Activated CD4-positive, alpha-beta T cell treated with anti-CD3 and anti-CD28 coated beads for 24 hours (primary cell): Measurements from ENCODE around the gene PTPN2.
A peak's percentile ranks its signal among the peaks of the same experiment; 100 is the strongest.

Experiments used
- DNase-seq, 2 donors: peaks; one replicate each; pipeline ENCODE4 v3.0.0-alpha.2; 2020; ENCODE audit warnings: low read depth in 2 of 2

The PTPN2 gene

DNA sequence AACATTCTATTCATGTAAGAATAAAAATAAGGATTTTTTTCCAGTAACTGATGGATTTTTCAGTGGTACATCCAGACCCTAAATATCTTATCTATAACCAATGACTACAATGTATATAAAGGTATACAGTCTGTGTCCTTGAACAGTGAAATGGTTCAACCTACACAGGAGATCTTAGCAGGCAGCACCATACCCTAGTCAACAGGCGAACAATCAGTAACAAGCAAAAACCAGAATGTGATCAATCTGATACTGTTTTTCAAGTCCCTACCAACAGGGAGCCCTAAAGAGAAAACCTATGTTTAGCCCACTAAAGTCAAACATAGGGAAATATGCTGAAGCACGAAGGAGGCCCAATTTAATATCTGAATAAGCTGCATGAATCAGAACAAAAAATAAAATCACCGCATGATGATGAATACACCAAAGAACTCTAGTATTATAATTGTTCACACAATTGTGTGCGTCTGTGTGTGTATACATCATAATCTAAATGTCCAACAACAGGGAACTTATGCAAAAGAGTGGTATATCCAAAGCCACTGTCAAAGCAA lies 26.0 kb downstream of the PTPN2 start:
- no peak for DNase-seq

DNA sequence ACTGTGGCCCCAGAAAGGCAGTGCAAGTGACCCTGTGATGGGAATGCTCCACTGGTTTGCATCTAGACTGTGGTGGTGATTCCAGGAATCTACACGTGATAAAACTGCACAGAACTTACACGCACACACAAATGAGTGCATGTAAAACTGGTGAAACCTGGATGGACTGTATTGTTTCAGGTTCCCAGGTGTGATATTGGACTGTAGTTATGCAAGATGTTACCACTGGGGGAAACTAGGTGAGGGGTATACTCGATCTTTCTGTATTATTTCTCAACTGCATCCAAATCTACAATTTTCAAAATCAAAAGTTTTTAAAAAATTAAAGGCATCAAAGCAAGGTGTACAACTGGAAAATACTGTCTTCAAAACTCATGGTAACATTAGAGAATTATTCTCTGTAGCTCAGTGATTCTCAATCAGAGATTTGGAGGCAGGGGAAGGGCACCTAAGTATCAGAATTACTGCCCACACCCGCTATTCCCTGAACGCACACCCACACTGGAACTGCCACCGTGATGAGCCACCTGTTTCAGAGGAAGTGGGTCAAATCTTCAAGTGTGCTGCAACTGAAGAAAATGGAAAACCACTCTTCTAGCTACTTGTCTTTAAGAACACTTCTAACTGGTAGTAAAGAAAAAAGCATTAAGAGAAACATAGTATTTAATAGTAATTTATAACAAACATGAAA lies 26.7 kb downstream of the PTPN2 start:
- DNase-seq = peak in 1 of 2 donors; percentile 19

DNA sequence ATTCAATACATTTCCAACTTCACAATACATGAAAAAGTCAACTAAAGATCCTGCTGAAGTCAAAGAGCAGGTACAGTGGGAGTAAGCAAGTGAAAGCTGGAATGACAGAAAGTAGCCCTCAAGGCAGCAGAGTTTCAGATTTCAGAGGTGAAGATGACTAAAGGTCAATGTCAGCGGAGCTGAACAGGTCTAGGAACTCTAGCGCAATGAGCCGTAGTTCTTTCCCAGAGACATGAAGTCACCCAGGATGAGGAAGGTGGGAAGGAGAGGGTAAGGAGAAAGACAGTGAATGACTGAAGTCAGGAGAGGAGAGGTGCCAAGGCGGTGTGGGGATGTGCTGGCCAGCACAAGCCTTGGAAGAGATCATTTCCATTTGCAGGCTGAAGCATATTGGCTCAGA lies 28.1 kb downstream of the PTPN2 start:
- DNase-seq = no peak

GRCh38 chr18:12852566-12853315 lies 31.3 kb downstream of the PTPN2 start:
- no peak for DNase-seq

DNA sequence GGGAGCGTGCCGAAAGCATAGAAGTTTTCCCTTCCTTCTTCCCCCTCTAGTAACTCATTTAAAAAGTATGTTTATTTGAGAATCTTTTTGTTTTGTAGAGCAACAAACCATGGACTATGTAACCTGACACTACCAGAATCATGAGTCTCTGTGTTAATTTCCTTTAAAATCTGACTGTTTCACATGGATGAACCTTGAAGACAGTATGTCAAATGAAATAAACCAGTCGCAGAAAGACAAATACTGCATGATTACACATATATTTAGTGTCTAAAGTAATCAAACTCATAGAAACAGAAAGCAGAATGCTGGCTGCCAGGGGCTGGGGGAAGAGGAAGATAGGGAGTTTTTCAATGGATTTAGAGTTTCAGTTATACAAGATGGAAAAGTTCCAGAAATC lies 32.3 kb downstream of the PTPN2 start:
- DNase-seq = no peak

- DNase-seq = no peak
Observed at GRCh38 chr18:12849548-12849947, 34.5 kb downstream of the PTPN2 start.

GRCh38 chr18:12848405-12848804 lies 35.6 kb downstream of the PTPN2 start:
- no peak for DNase-seq

DNA sequence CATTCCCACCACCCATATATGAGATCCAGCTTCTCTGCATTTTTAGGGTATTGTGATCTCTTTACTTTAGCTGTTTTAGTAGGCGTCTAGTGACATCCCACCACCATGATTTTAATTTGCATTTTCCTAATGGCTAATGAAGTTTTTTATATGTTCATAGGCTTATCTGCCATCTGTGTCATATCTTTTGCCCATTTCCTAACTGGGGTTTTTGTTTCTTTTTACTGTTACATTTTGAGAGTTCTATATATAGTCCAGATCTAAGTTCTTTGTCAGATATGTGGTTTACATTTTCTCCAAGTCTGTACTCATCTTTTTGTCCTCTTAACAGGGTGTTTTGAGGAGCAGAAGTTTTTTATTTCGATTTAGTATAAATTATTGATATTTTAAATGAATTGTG lies 39.6 kb downstream of the PTPN2 start:
- no peak for DNase-seq

DNA sequence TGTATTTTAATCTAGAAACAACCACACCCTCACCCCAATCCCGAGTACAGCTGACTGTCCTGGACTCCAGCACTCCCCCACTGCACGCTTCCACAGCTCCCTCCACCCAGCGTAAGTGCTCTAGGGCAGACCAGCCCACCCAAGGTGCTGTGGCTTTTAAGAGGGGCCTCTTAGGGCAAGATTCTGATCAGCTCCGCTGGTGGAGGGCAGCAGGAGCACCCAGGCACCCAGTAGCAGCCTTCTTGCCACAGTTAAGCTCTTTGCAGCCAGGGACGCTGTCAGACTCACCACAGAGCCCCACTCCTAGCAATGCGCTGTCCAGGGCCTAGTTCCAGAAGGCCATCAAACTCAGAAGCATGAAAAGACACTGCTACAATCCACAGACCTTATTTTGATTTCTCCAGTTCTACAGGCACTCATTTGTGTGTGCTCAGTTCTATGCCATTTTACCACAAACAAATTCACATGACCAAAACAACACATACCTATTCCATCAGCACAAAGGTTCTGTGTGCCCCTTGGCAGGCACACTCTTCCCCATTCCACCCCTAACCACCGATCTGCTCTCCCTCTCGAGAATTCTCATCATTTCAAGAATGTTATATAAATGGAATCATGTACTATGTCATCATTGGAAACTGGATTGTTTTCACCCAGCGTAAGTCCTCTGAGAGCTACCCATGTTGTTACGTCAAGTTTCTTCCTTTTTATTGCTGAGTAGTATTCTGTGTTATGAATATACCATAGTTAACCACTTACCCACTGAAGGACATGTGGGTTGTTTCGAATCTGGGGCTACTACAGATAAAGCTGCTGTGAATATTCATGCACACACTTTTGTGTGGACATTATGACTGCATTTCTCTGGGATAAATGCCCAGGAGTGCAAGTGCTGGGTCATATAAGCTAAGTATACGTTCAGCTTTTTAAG lies 40.4 kb downstream of the PTPN2 start:
- DNase-seq = no peak

- DNase-seq = no peak
Observed at GRCh38 chr18:12842459-12843380, 41.3 kb downstream of the PTPN2 start.

DNA sequence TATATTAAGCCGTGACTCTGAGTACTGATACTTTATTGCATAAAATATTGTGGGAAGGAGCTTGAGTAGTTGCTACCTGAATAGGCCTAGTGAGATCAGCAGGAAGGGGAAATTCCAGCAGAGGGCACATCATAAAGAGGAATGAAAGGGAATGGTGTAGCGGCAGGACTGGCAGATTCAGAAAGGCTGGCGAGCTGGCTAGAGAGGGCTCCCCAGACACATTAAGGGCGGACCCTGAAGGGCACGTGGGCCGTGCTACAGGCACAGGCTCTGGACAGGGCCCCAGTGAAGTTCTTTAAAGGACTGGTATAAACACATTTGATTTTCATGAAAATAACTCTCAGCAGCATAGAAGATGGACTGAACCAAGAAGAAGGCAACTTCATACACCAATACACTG lies 43.0 kb downstream of the PTPN2 start:
- DNase-seq = no peak

DNA sequence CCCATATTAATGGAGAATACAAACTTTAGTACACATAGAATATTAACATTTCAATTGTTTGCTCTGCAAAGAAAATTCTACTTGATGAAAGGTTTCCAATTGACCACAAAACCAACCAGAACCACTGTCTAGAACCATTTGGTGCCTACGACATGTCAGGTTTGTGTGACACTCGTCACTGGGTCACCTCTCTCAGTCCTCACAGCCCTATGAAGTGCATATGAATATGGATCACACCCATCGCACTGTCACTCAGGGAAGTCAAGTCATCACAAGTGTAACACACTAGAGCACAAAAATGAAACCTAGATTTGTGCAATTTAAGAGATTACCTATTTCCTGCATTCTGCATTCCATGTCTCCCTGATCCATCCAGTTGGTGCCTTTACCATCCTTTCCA lies 43.7 kb downstream of the PTPN2 start:
- no peak for DNase-seq

GRCh38 chr18:12839526-12840196 lies 44.4 kb downstream of the PTPN2 start:
- peak in 1 of 2 donors; percentile 31 for DNase-seq

GRCh38 chr18:12839057-12839525 lies 44.9 kb downstream of the PTPN2 start:
- DNase-seq = peak in 1 of 2 donors; percentile 10

DNA sequence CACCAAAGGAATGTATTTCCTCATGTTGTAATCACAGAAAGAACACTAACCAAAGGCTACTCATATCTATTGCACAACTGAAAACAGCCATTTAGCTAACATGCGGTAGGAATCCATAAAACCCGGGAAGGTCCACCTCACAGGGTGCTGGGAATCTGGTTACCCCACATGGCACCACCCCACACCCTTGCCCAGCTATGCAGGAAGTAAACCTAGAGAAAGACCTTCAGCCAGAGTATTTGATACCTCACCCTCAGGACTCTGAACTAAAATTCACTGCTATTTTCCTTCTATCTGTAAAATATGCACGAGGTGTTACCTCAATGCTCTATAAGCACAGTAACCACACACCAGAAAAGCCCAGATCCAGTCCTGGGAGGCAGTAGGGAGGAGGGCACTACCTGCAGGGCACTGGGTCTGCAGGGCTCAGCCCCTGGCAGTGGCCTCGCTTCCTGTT lies 45.8 kb downstream of the PTPN2 start:
- DNase-seq = no peak

DNA sequence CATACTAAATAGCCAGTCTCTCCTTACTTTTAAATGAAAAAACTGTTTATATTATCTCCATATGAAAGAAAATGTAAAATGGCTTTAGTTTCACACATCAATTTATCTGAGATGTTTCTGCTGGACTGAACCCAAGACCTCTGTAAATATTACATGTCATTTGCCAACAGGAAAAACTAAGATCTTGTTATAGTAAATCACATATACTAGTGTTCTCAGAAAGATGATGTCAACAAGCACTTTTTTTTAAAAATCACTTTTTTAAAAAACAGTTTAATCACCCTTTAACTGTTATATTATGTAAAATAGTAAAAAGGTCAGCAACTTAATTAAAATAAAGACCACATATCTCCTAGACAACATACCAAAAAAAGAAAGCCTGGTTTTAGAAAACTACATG lies 46.3 kb downstream of the PTPN2 start:
- DNase-seq = no peak

DNA sequence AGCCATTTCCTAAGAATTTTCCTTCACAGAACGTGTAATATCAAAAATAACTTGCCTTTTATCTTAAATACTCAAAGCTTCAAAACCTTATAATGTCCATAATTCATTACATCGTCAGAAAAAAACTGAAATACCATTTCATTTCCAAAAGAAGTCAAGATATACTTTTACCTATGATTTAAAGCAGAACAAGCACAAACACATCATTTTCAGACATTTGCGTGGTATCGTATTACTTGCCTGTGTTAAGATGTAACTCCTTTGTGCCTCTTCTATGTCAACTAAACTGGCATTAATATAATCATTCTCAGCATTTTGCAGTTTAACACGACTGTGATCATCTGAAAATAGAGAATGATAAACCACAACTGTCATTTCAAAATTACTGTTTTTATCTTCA lies 47.5 kb downstream of the PTPN2 start:
- DNase-seq = no peak

- DNase-seq = no peak
Observed at GRCh38 chr18:12828116-12829051, 55.7 kb downstream of the PTPN2 start.

DNA sequence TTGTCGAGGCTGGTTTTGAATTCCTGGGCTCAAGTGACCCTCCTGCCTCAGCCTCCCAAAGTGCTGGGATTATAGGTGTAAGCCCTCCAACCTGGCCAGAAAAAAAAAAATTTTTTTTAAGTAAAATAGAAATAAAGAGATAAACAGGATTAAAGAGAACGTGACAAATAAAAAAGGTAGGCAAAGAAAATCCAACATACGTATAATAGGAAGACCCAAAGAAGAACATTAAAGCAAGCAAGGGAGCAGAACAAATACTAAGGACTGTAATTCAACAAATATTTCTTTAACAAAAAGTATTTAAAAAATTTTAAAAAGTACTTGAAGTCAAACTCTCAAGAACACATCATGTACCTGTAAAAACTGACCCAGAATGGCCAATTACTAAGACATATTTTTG lies 56.4 kb downstream of the PTPN2 start:
- no peak for DNase-seq
